ENCODE data around the gene SEMA3E. TPM values are rescaled to one million over a fixed set of nuclear protein-coding genes. Genes with fewer than 3 reads are reported as not detected.

Gene SEMA3E
- total RNA-seq, 2 donors from 2014 or later: 3.4 to 15.2 TPM

- no peak overlapping the region for H3K4me3 ChIP-seq
- TF ChIP-seq CTCF (IDR thresholded peaks at IDR 0.05): no peak
- no peaks in the 10 kb centered on the region for H3K27me3 ChIP-seq (replicated peaks; ENCODE audit: insufficient read depth)
- no peak for DNase-seq (ENCODE audit: low spot score)
- H3K27ac ChIP-seq: no peak overlapping the region
- no peaks in the 10 kb centered on the region for H3K9me3 ChIP-seq
- no peak for ATAC-seq (ENCODE audit: insufficient number of reproducible peaks, low FRiP score, low read depth)
- no peaks in the 10 kb centered on the region for H3K36me3 ChIP-seq
- no peaks in the 10 kb centered on the region for H3K4me1 ChIP-seq (ENCODE audit: control insufficient read depth in 1 of 2, low read depth in 2 of 2)
Measured at GRCh38 chr7:83326223-83326622, 322.7 kb downstream of the SEMA3E start.

DNA sequence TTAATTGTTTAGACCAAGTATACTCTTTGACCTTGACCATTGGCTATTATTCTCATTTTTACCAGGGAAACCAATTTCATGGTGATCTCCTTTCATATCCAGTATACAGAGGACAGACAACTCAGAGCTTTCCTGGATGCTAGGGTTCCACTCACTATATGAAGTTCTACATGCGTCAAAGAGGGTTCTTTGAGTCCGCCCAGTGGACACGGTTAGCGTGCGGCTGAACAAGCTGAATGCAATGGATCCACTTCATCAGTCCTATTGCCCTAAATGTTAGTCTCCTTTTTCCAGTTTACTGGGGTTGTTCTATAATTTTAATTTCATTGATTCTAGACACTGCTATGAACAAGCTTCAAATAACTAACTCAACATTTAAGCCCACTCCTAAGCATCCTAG, 323.9 kb downstream of the SEMA3E start:
- DNase-seq (ENCODE audit: low spot score) (no peak), ATAC-seq (ENCODE audit: insufficient number of reproducible peaks, low FRiP score, low read depth) (no peak)
- Histone ChIP-seq H3K4me3 (no peak overlapping the region), H3K27me3 (replicated peaks; ENCODE audit: insufficient read depth) (no peaks in the 10 kb centered on the region), H3K4me1 (ENCODE audit: control insufficient read depth in 1 of 2, low read depth in 2 of 2) (no peaks in the 10 kb centered on the region), H3K27ac (no peak overlapping the region), H3K9me3 (no peaks in the 10 kb centered on the region), H3K36me3 (no peaks in the 10 kb centered on the region)
- TF ChIP-seq CTCF (IDR thresholded peaks at IDR 0.05): no peak

GRCh38 chr7:83324596-83324995, 324.3 kb downstream of the SEMA3E start:
- Histone ChIP-seq H3K4me1 (ENCODE audit: control insufficient read depth in 1 of 2, low read depth in 2 of 2) (no peaks in the 10 kb centered on the region), H3K27me3 (replicated peaks; ENCODE audit: insufficient read depth) (no peaks in the 10 kb centered on the region), H3K4me3 (no peak overlapping the region), H3K36me3 (no peaks in the 10 kb centered on the region), H3K9me3 (no peaks in the 10 kb centered on the region), H3K27ac (no peak overlapping the region)
- no peak for DNase-seq (ENCODE audit: low spot score)
- ATAC-seq (ENCODE audit: insufficient number of reproducible peaks, low FRiP score, low read depth): no peak
- TF ChIP-seq CTCF (IDR thresholded peaks at IDR 0.05): no peak

DNA sequence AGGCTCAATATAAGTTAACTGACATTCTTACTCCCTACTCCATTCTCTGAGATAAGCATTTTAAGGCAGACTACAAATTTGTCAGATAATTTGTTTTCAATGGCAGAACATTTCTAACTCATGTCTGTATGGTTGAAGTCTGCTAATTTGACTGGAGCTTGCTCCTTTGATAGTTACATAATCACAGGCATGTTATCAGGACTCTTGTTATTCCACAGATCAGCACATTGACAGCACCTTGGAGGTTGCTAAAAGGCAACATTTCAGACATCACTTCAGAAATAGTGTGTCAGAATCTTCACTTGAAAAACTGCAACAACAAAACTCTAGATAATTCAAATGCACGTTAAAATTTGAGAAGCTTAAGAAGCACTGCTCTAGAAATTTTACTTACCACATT, 327.9 kb downstream of the SEMA3E start:
- DNase-seq (ENCODE audit: low spot score) (no peak), ATAC-seq (ENCODE audit: insufficient number of reproducible peaks, low FRiP score, low read depth) (no peak)
- Histone ChIP-seq H3K4me3 (no peak overlapping the region), H3K4me1 (ENCODE audit: control insufficient read depth in 1 of 2, low read depth in 2 of 2) (no peaks in the 10 kb centered on the region), H3K9me3 (no peaks in the 10 kb centered on the region), H3K27ac (no peak overlapping the region), H3K36me3 (no peaks in the 10 kb centered on the region), H3K27me3 (replicated peaks; ENCODE audit: insufficient read depth) (no peaks in the 10 kb centered on the region)
- TF ChIP-seq CTCF (IDR thresholded peaks at IDR 0.05): no peak

- Histone ChIP-seq H3K9me3 (no peaks in the 10 kb centered on the region), H3K27ac (no peak overlapping the region), H3K36me3 (no peaks in the 10 kb centered on the region), H3K4me3 (no peak overlapping the region), H3K4me1 (ENCODE audit: control insufficient read depth in 1 of 2, low read depth in 2 of 2) (no peaks in the 10 kb centered on the region), H3K27me3 (replicated peaks; ENCODE audit: insufficient read depth) (no peaks in the 10 kb centered on the region)
- ATAC-seq (ENCODE audit: insufficient number of reproducible peaks, low FRiP score, low read depth): no peak
- no peak for DNase-seq (ENCODE audit: low spot score)
- TF ChIP-seq CTCF (IDR thresholded peaks at IDR 0.05): no peak
Measured at GRCh38 chr7:83313931-83314330, 335.0 kb downstream of the SEMA3E start.

All from thoracic aorta (tissue), 2 donors.